ENCODE data around the gene FAM209B.
"Not testable (repeated sequence)": the region's sequence is repeated elsewhere in the genome, so short reads cannot be mapped to it uniquely, and the experiment has no call there.

Gene FAM209B, protein sequence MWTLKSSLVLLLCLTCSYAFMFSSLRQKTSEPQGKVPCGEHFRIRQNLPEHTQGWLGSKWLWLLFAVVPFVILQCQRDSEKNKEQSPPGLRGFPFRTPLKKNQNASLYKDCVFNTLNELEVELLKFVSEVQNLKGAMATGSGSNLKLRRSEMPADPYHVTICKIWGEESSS

DNA sequence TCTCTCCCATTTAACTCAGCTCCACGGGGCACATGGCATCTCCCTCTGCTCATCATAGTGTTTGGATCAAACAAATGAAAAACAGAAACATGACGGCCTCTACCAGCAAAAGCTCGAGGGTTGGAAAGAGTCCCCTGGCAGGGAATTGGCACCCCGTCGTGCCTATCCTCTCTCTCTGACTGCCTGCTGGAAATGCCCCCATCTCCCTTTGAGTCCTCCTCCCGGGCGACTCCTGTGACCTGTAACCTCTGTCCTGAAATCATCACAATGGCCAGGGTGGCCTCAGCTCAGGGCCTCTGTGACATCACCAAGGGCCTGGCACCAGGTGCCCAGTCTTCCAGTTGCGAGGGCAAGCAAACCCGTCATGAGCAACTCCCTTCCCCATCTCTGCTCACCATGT, at the start of gene FAM209B:
TSS of gene FAM209B (plus strand) at position 301 of the 400 bp plus-strand sequence. CDS start at position 397, 96 bp downstream.
- not testable (repeated sequence) for DNase-seq

DNA sequence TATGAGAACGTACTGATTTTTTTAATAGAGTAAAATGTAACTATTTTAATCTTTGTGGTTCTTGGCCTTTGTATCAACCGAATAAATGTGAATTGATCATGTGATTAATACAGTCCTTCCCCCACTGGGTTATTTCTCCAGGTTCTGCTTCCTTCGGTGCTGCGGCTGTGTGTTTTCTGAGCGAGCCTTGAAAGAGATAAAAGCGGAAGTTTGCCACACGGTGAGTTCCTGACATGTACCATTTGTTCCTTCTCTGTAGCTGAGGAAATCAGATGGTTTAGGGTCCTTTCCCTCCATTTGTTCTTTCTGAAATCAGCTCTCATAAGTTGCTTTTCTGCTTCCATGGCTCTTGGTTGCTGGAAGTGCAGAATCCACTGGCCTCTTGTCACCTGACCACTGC, 49.1 kb upstream of the FAM209B start:
- no peak for DNase-seq

DNA sequence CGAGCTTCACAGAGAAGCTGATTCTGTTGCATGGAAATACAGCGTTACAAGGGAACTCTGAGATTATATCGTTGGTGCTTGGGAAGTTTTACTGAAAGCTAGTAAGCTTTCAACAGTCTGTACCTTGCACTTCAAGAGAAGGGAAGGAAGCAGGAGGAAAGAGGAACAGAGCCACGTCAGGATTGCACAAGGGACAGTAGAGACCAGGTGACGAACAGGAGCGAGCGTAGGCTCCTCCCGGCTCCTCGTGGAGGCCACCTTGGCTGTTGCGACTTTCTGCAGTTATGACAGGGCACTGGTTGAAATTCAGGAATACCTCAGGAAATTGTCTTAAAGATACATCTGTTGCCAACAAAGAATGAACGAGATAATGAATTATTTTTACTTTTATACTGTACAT, 45.8 kb upstream of the FAM209B start:
- no peak for DNase-seq

DNA sequence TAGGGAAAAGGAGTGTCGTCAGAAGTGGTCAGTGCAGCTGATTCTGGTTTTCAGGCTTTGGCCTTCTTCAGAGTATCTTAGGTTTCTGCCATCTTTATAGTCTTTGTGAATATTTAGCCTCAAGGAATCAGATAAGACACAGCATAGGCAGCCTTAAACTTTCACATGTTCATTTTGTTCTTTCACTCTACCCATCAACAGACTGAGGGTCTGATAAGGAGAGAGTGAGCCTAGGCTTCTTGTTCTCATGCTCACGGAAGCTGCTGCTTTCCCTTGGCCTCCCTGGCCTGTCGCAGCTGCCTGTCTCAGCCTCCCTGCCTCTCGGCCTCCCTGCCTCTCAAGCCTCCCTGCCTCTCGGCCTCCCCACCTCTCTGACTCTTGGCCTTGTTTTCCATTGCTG, 44.5 kb upstream of the FAM209B start:
- no peak for DNase-seq

DNA sequence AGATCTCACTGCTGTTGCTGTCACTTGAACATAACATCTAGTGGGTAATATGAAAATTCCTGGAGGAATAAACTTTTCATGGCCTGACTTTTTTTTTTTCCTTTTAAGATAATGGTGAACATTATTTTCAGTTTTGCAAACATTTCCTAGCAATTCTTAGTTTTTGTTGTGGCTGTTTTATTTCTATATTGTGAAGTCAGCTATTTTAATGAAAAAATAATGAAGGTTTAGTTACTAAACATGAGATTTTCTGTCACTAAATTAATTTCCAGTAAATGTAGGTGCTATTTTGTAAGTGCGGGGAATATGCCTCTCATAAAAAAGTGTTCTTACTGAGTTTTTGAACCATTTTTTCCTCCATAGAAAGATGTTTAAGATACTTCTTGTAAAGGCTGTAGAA, 31.9 kb upstream of the FAM209B start:
- DNase-seq: no peak

DNA sequence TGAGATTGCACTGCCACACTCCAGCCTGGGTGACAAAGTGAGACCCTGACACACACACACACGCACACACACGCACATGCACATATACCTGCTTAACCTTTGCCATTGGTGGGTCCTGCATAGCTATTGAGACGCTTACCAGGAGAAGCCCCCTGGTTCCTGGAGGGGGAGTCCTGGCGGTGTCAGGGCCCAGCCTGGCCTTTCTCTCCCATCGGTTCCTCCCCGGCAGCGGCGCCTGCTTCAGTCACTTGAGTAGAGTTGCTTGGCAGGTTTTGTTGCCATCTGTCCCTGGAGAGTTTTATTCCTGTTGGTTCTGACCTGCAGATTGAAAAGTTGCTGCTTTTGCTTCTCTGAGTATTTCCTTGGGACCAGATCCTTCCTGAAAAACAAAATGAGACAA, 29.1 kb upstream of the FAM209B start:
- DNase-seq: no peak

DNA sequence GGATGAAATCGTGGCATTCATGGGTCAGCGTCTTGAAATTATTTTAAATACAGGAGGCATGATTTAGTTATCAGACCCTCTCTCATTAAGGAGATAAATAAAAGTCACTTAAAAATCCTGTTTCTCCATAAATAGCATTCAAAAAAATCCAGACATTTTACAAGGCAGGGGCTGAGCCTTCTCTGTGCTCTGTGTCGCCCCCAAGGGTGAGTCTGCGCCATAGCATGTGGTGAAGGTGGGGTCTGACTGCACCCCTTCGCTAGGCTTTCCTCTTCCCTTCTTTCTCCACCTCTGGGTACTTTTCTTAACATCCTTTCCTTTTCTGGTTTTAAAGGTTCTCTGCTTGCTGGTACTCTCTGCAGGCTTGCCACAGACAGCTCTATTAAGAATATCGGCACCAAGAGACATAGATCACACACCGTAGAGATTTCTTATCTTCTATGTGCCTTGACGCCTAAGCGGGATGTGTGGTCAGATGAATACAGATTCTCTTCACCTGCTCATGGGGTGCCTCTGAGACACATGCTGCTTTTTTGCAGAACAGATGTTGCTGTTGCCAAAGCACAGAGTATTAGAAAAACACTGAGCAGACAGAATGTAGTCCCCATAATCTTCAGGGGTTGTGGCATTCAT, 28.6 kb upstream of the FAM209B start:
- no peak for DNase-seq

DNA sequence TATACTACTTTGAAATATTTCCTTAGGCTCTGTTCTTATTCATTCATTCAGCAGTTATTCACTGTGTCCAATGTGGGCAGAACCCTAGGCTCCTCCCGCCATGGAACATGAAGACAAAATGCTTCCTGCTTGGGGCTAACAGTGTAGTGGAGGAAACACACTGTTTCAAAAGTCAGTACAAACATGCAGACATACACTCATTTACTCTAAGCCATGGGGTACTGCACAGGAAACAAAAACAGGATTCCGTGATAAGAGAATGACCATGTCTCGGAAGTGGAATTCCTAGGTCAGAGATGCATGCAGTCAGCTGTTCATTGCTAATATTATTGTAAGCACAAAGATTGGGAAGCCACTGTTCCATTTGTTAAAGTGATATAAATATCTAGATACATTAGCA, 26.9 kb upstream of the FAM209B start:
- DNase-seq: no peak

- DNase-seq: no peak
Measured at GRCh38 chr20:56511926-56512325, 21.1 kb upstream of the FAM209B start.

- no peak for DNase-seq
Measured at GRCh38 chr20:56513161-56514150, 19.6 kb upstream of the FAM209B start.

DNA sequence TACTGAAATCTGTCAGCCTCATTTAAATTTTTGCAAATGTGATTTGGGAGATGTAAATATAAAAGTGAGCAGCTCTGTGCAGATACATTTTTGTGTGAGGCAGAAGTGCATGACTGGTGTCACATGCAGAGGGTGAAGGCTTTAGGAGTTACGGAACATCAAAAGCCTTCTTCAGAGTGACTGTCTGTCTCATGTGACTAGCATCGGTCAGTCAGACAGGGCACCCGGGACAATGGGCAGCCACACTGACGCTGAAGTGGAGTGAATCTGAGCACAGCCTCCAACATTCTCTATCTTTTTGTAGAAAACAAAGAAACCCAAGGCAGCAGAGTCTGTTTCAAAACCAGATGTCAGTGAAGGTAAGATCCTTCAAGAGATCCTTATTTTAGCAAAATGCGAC, 16.4 kb upstream of the FAM209B start:
- DNase-seq: no peak

DNA sequence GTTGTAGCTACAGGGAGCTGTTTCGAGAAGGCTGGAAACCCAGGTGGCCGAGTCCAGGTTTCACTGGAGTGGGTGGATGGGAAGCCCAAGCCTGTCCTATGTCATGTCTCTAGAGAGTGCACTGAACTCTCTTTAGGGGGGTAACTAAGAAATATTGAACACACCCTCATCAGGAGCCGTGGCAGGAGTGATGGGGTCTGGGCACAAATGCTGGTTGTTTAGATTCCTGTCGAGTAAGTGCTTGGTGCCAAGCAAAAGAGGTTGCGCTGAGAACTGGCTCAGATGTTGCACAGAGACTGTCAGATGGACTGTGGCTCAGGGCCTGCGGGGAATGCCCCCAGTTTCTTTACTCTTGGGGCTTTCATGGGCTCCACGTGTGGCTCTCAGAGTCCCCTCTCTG, 15.8 kb upstream of the FAM209B start:
- no peak for DNase-seq

GRCh38 chr20:56517641-56518040, 15.4 kb upstream of the FAM209B start:
- no peak for DNase-seq

- DNase-seq: no peak
Measured at GRCh38 chr20:56518126-56518525, 14.9 kb upstream of the FAM209B start.

- DNase-seq: no peak
Measured at GRCh38 chr20:56518721-56519398, 14.2 kb upstream of the FAM209B start.

DNA sequence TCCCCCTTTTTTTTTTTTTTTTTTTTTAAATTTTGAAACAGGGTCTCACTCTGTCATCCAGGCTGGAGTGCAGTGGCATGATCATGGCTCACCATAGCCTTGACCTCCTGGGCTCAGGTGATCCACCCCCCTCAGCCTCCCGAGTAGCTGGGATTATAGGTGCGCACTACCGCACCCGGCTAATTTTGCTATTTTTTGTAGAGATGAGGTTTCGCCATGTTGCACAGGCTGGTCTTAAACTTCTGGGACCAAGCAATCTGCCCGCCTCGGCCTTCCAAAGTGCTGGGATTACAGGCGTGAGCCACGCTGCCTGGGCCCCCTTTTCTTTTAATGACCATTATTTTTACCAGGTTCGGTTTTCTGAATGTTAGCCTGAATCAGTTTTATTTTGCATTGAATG, 13.5 kb upstream of the FAM209B start:
- DNase-seq: no peak

DNA sequence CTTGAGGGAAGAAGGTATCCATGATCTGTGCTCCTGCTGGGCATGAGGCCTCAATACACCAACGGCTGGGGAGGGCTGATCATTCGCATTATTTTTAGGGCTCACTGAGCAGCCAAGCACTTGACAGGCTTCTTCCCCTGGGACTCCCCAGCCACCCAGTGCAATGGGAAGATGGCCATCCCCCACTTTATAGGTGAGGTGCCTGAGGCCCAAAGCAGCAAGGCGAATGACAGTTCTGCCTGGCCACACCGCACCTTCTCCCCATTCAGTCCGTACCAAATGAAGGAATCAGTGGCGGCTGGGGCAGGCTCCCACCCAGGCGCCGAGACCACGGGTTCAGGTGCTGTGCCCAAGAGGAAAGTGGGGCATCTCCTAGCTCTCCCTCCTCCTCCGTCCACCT, 12.9 kb upstream of the FAM209B start:
- no peak for DNase-seq

DNA sequence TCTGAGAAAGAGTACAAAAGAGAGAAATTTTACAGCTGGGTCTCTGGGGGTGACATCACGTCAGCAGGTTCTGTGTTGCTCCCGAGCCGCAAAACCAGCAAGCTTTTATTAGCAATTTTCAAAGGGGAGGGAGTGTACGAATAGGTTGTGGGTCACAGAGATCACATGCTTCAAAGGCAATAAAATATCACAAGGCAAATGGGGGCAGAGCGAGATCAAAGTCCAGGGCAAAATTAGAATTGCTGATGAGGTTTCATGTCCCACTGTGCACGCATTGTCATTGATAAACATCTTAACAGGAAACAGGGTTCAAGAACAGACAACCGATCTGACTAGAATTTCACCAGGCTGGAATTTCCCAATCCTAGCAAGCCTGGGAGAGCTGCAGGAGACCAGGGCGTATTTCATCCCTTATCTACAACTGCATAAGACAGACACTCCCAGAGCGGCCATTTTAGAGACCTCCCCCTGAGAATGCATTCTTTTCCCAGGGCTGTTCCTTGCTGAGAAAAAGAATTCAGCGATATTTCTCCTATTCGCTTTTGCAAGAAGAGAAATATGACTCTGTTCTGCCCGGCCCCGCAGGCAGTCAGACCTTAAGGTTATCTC, 12.2 kb upstream of the FAM209B start:
- not testable (repeated sequence) for DNase-seq

DNA sequence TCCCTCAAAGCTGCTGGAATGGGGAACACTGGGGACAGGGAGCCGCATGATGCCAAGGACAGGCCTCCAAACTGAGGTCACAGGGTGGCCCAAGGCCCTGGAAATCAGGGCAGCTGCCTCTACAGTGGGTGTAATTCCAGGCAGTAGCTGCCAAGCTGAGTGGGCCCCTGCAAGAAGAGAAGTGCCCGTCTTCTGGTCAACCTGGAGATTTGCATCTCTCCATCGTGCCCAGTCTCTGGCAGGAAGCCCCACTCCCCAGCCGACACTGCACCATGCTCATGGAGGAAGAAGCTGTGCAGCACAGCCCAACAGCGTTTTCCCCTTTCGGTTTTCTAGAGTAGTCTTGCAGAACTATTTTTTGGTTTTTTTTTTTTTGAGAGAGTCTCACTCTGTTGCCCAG, 10.7 kb upstream of the FAM209B start:
- DNase-seq: no peak

DNA sequence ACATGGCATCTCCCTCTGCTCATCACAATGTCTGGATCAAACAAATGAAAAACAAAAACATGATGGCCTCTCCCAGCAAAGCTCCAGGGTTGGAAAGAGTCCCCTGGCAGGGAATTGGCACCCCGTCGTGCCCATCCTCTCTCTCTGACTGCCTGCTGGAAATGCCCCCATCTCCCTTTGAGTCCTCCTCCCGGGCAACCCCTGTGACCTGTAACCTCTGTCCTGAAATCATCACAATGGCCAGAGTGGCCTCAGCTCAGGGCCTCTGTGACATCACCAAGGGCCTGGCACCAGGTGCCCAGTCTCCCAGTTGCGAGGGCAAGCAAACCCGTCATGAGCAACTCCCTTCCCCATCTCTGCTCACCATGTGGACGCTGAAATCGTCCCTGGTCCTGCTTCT, 8.6 kb upstream of the FAM209B start, which contains the start of gene FAM209A:
TSS of gene FAM209A (plus strand) at position 301 of the 400 bp plus-strand sequence. CDS start at position 366, 65 bp downstream.
- not testable (repeated sequence) for DNase-seq

DNA sequence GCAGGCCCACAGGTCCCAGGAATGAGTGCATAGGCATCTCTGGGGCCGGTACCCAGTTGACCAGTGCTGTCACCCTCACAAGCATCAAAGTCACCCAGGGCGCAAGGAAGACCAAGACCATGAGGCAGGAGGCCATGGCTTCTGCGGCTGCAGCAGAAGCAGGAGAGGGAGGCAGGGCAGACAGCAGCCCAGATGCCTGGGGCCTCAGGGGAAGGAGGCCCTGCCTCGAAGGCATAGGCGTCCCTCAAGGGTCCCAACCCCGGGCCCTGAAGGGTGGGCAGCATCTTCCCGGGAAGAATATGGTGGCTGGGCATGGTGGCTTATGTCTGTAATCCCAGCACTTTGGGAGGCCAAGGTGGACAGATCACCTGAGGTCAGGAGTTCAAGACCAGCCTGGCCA, 5.5 kb upstream of the FAM209B start:
- no peak for DNase-seq

- DNase-seq: no peak
Measured at GRCh38 chr20:56537997-56538396, 5.0 kb downstream of the FAM209B start.

- no peak for DNase-seq
Measured at GRCh38 chr20:56540415-56540814, 7.4 kb downstream of the FAM209B start.
